ENCODE results near the gene TNFRSF19. TPM values are rescaled to one million over a fixed set of nuclear protein-coding genes. Genes with fewer than 3 reads are reported as not detected.

The TNFRSF19 gene
- total and polyA plus RNA-seq, 4 donors, result 0.27 to 2.8 (median 0.91) TPM

DNA sequence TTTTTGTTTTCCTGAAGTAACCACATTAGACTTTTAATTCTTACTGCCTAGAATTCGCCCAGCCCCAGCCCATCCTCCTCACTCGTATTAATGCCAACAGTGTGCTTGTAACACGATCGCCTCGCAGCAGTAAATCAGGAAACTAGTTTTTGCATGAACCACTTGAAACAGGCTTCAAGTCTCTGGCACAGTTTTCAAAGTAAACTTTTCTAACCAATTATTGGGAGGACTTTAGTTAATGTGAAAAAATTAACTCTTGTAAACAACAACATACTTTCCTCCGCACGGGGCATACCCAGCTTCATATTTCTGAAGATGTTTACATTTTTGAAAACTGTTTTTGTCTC lies 39.2 kb downstream of the TNFRSF19 start:
- no peaks in the 10 kb centered on the region for H3K27me3 ChIP-seq (ENCODE audit: control insufficient read depth in 4 of 4, insufficient read depth in 4 of 4, low read length in 3 of 4)
- WGBS, result 41% methylated on average over 7 of the region's 7 CpGs
- DNase-seq (ENCODE audit: low spot score), result no peak
- peak overlapping the region in 1 of 3 donors; percentile 23 for H3K4me3 ChIP-seq (ENCODE audit: low read depth in 1 of 3, low read length in 3 of 3)
- H3K4me1 ChIP-seq (ENCODE audit: control insufficient read depth in 4 of 4, insufficient read depth in 4 of 4, low read length in 3 of 4), result peaks cover 0 to 14% (median 8%) of the 10 kb centered on the region in 4 donors
- no peaks in the 10 kb centered on the region for H3K9me3 ChIP-seq (ENCODE audit: control insufficient read depth in 4 of 4, low read length in 3 of 4)
- no peak overlapping the region for H3K9ac ChIP-seq (ENCODE audit: low read depth in 1 of 2, low read length in 2 of 2)
- no peaks in the 10 kb centered on the region for H3K36me3 ChIP-seq (ENCODE audit: control insufficient read depth in 4 of 4, insufficient read depth in 3 of 4, low read depth in 1 of 4, low read length in 3 of 4)
- TF ChIP-seq, protein P1, sequence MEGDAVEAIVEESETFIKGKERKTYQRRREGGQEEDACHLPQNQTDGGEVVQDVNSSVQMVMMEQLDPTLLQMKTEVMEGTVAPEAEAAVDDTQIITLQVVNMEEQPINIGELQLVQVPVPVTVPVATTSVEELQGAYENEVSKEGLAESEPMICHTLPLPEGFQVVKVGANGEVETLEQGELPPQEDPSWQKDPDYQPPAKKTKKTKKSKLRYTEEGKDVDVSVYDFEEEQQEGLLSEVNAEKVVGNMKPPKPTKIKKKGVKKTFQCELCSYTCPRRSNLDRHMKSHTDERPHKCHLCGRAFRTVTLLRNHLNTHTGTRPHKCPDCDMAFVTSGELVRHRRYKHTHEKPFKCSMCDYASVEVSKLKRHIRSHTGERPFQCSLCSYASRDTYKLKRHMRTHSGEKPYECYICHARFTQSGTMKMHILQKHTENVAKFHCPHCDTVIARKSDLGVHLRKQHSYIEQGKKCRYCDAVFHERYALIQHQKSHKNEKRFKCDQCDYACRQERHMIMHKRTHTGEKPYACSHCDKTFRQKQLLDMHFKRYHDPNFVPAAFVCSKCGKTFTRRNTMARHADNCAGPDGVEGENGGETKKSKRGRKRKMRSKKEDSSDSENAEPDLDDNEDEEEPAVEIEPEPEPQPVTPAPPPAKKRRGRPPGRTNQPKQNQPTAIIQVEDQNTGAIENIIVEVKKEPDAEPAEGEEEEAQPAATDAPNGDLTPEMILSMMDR (IDR thresholded peaks at IDR 0.05; ENCODE audit: low read depth, low read length, missing input control), result no peak
- no peak for TF ChIP-seq FOXA2 (IDR thresholded peaks at IDR 0.05)
- no peak for TF ChIP-seq NR2F2 (IDR thresholded peaks at IDR 0.05)
- TF ChIP-seq, protein P2, sequence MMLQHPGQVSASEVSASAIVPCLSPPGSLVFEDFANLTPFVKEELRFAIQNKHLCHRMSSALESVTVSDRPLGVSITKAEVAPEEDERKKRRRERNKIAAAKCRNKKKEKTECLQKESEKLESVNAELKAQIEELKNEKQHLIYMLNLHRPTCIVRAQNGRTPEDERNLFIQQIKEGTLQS (IDR thresholded peaks at IDR 0.05), result no peak
- TF ChIP-seq HNF4G (IDR thresholded peaks at IDR 0.05), result no peak
- TF ChIP-seq SP1 (IDR thresholded peaks at IDR 0.05), result no peak
- no peak for TF ChIP-seq TAF1 (conservative IDR thresholded peaks at IDR 0.05)
- no peak for TF ChIP-seq EGR1 (IDR thresholded peaks at IDR 0.05; ENCODE audit: low read depth in 2 of 2)
- no peak for TF ChIP-seq GABPA (IDR thresholded peaks at IDR 0.05 in 1 of 2, conservative IDR thresholded peaks at IDR 0.05 in 1 of 2)
- TF ChIP-seq JUND (IDR thresholded peaks at IDR 0.05), result no peak
- TF ChIP-seq YY1 (IDR thresholded peaks at IDR 0.05), result no peak
- TF ChIP-seq FOXA1 (IDR thresholded peaks at IDR 0.05), result no peak
- TF ChIP-seq MAX (IDR thresholded peaks at IDR 0.05), result no peak
- peak overlapping the region; percentile 3 to 57 for H3K27ac ChIP-seq (ENCODE audit: low read depth in 1 of 2, low read length in 2 of 2)

GRCh38 chr13:23609874-23610576 lies 39.8 kb downstream of the TNFRSF19 start:
- no peak overlapping the region for H3K4me3 ChIP-seq (ENCODE audit: low read depth in 1 of 3, low read length in 3 of 3)
- peaks cover 0 to 14% (median 8%) of the 10 kb centered on the region in 4 donors for H3K4me1 ChIP-seq (ENCODE audit: control insufficient read depth in 4 of 4, insufficient read depth in 4 of 4, low read length in 3 of 4)
- no peaks in the 10 kb centered on the region for H3K9me3 ChIP-seq (ENCODE audit: control insufficient read depth in 4 of 4, low read length in 3 of 4)
- H3K27me3 ChIP-seq (ENCODE audit: control insufficient read depth in 4 of 4, insufficient read depth in 4 of 4, low read length in 3 of 4), result no peaks in the 10 kb centered on the region
- TF ChIP-seq MAX (IDR thresholded peaks at IDR 0.05), result no peak
- peak in 1 of 2 donors; percentile 21 for TF ChIP-seq JUND (IDR thresholded peaks at IDR 0.05)
- H3K27ac ChIP-seq (ENCODE audit: low read depth in 1 of 2, low read length in 2 of 2), result peak overlapping the region; percentile 3 to 7
- no peak overlapping the region for H3K9ac ChIP-seq (ENCODE audit: low read depth in 1 of 2, low read length in 2 of 2)
- H3K36me3 ChIP-seq (ENCODE audit: control insufficient read depth in 4 of 4, insufficient read depth in 3 of 4, low read depth in 1 of 4, low read length in 3 of 4), result no peaks in the 10 kb centered on the region
- no peak for DNase-seq (ENCODE audit: low spot score)
- WGBS, result 28% methylated on average over 3 of the region's 3 CpGs

GRCh38 chr13:23610966-23611491 lies 40.8 kb downstream of the TNFRSF19 start:
- Histone ChIP-seq H3K27ac (ENCODE audit: low read depth in 1 of 2, low read length in 2 of 2) (no peak overlapping the region), H3K4me3 (ENCODE audit: low read depth in 1 of 3, low read length in 3 of 3) (no peak overlapping the region), H3K9me3 (ENCODE audit: control insufficient read depth in 4 of 4, low read length in 3 of 4) (no peaks in the 10 kb centered on the region), H3K4me1 (ENCODE audit: control insufficient read depth in 4 of 4, insufficient read depth in 4 of 4, low read length in 3 of 4) (peaks cover 0 to 14% (median 8%) of the 10 kb centered on the region in 4 donors), H3K27me3 (ENCODE audit: control insufficient read depth in 4 of 4, insufficient read depth in 4 of 4, low read length in 3 of 4) (no peaks in the 10 kb centered on the region), H3K36me3 (ENCODE audit: control insufficient read depth in 4 of 4, insufficient read depth in 3 of 4, low read depth in 1 of 4, low read length in 3 of 4) (no peaks in the 10 kb centered on the region), H3K9ac (ENCODE audit: low read depth in 1 of 2, low read length in 2 of 2) (no peak overlapping the region)
- TF ChIP-seq HNF4G (IDR thresholded peaks at IDR 0.05) (no peak), YY1 (IDR thresholded peaks at IDR 0.05) (no peak), SP1 (IDR thresholded peaks at IDR 0.05) (no peak), HNF4A (conservative IDR thresholded peaks at IDR 0.05) (no peak), ZBTB33 (IDR thresholded peaks at IDR 0.05) (no peak), FOXA2 (IDR thresholded peaks at IDR 0.05) (no peak), JUND (IDR thresholded peaks at IDR 0.05) (no peak), EGR1 (IDR thresholded peaks at IDR 0.05; ENCODE audit: low read depth in 2 of 2) (no peak), GABPA (IDR thresholded peaks at IDR 0.05 in 1 of 2, conservative IDR thresholded peaks at IDR 0.05 in 1 of 2) (no peak), TAF1 (conservative IDR thresholded peaks at IDR 0.05) (no peak), NR2F2 (IDR thresholded peaks at IDR 0.05) (no peak), FOXA1 (IDR thresholded peaks at IDR 0.05) (no peak)
- TF ChIP-seq, protein P1 (IDR thresholded peaks at IDR 0.05; ENCODE audit: low read depth, low read length, missing input control), result no peak
- no peak for DNase-seq (ENCODE audit: low spot score)
- 79% methylated on average over 2 of the region's 2 CpGs for WGBS

All from liver (tissue), 9 donors.